Adrenal gland (tissue), 5 donors: ENCODE data around the gene MAP1B.

Experiments
- CTCF ChIP-seq, 6 experiments: fragments of 450-650 bp in 4 of 6; fragments of 200-600 bp in 2 of 6; sonication (generic) in 1 of 6; IDR thresholded peaks; 1 replicate in 5 of 6; 2 replicates in 1 of 6; pipeline versions ENCODE4 v1.5.1 to v1.8.0; 2016 to 2021; ENCODE audit warnings: antibody characterized with exemption in 6 of 6, mild to moderate bottlenecking in 2 of 6, moderate library complexity in 1 of 6
- POLR2A ChIP-seq, 2 donors: fragments of 450-650 bp; IDR thresholded peaks; one replicate each; pipeline ENCODE4 v1.6.1; 2017; ENCODE audit warnings: antibody characterized with exemption in 2 of 2, mild to moderate bottlenecking in 2 of 2, moderate library complexity in 1 of 2
- donor health status: DM: no; HTN: no; CAD: no.

DNA sequence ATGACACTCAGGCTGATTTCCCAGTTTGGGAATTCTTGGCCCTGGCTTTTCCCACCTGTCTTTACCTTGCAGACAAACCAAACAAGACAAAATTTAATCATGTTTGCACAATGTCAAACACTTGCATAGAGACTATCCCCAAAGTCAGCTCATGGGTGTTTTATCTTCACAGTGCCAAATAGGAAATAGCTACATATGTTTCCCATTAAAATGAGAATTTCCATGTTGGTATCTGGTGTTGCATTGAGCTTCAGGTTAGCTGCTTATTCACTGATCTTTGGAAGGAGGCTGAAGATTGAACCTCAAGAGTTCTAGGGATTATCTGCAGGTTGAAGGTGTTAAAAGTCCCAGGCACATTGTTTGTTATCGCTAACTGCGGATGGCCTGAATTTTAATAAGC lies 19.5 kb downstream of the MAP1B start:
- TF ChIP-seq CTCF (IDR thresholded peaks at IDR 0.05) (no peak), POLR2A (IDR thresholded peaks at IDR 0.05) (no peak)
